OCI-M2 (cell line): ENCODE measurements around the gene SNTG2.

ENCODE experiments used
- DNase-seq: peaks from one replicate; lab custom pipeline; 2025; ENCODE audit not compliant: unreplicated experiment; lab: John Stamatoyannopoulos, UW

The SNTG2 gene

DNA sequence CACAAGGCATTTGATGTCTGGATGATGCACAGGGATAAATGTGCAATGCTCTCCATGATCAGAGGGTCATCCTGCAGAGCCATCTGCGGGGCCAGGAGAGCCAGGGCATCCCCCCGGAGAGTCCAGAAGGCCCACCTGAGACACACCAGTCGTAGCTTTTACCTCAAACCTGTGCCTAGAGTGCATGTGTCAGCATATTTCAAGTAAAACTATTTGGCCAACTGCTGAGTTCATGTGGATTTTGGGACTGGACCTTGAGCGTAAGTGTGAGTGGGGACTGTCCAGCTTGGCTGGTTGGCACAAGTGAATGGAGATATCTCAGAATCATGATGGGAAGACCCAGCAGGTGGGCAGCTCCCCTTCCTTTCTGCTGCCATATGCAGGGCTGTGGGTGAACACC lies 314.8 kb downstream of the SNTG2 start:
- DNase-seq: no peak

GRCh38 chr2:1266351-1266750 lies 315.7 kb downstream of the SNTG2 start:
- DNase-seq: no peak

DNA sequence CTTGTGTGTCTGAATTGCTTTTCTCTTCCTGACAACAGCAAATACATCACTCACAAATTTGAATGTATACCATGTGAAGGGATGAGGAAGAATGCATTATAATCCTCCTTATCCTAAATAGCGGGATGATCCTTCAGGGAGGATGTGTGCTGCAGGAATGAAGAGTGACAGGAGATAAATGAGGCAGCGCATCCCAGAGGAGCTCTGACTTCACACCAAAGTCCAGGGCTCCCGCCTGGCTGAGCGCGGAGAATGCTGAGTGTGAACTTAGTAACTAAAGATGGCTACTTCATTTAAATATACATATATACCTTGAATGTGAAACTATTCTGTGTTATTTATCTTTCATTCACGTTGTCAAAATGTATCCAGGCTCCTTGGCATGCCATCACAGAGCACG lies 317.4 kb downstream of the SNTG2 start:
- no peak for DNase-seq

- DNase-seq: no peak
These were observed 319.2 kb downstream of the SNTG2 start for GRCh38 chr2:1269812-1270211.

DNA sequence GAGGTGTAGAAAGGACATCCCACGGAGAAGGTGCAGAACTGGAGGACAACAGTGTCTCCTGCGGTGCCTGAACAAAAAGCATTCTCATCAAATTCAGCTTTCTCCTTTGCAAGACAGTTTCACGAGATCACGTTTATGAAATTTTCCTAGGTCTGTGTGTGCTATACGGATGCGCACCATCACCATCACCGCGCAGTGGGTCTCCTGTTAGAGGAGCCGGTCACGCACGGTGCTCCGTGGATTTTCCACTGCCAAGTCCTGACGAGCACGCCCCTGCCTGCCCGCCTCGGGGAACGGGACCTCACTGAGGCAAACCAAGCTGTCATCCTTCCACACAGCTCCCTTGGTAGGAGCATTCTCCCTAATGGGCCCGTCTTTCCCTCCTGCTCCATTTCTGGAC lies 322.2 kb downstream of the SNTG2 start:
- DNase-seq: no peak

DNA sequence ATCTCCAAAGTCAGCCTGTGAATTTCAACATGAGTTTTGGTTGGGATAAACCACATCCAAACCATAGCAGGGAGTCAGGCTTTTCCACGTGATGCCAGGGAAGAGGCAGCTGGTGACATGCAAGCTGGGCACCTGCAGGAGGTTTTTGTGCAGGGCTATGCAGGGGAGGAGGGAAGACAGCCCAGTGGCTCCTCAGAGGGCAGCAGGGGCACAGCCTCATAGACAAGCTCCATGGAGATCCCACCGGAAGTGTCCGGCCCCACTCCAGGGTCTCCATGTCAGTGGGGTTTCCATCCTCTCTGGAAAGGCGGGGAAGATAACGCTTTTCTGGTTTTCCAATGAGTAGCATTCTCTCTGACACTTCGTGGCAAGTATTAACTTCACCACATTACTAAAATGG lies 327.0 kb downstream of the SNTG2 start:
- DNase-seq: no peak

DNA sequence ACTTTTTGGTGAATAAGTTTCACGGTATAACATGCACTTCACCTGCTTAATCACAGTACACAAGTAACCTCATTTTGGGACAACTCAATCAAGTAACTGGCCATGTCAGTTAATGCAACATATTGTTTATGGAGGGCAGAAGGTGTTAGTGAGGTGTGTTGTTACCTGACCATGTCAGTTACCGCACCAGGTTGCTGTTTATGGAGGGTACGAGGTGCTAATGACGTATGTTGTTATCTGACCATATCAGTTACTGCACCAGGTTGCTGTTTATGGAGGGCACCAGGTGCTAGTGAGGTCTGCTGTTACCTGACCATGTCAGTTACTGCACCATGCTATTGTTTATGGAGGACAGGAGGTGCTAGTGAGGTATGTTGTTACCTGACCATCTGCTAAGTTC lies 327.5 kb downstream of the SNTG2 start:
- no peak for DNase-seq

DNA sequence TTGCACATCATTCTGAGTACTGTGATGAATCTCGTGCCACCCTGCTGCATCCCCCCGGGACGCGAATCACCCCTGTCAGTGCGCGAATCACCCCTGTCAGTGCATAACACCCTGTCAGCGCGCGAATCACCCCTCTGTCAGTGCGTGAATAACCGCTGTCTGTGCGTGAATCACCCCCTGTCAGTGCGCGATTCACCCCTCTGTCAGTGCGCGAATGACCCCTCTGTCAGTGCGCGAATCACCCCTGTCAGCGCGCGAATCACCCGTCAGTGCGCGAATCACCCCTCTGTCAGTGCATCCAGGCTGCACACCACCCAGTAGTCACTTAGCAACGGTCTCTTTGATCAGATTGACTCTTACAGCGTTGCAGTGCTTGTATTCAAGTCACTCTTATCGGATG lies 328.2 kb downstream of the SNTG2 start:
- DNase-seq: no peak

DNA sequence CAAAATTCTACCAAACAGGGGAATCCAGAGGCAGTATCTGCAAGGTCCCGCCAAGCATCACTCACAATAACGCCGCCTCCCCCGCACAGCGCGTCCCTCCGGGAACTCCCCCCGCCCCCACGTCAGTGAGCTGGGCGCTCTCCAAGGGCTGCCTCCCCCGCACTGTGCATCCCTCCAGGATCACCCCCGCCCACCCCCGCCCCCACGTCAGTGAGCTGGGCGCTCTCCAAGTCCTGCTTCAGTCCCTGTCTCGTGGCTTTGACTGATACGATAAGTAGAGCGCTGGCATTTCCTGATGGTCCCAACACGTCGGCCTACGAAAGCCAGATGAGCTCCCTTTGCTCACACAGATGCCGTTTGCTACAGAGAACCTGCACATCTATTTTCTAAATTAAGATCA lies 331.9 kb downstream of the SNTG2 start:
- no peak for DNase-seq

DNA sequence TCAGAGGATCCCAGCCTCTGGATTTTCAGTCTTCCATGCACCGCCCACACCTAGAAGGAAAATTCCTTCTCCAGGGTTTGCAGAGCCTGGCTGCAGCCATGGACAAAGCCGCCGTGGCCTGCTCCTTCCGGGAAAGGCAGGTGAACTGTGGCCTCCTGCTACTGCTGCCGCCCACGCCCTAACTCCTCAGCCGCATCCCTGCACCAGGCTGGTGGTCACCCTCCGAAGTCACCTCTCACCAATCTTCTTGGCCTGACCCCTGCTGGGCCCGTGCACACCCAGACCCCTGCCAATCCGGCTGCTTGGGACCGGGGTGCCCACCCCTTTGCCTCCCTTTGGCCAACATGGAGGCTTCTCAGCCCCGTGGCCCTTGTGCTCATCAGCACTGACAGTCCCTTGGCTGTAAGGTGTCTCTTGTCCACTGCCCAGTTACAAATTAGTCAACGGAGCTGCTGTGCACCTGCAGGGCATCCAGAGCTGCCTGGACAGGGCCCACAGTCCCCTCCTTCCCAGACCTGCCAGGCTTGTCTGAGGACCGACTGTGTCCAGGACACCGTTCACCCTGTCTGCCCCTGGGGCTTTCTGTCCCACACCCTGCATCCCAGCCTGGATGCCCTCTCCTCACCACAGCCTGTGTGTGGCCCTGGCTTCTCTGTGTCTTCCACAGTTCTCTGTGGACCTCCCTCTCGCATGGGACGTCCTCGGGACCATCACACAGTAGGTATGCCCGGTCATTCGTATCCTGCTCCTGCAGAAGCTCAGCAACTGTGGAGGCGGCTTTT lies 332.6 kb downstream of the SNTG2 start:
- DNase-seq: no peak

- no peak for DNase-seq
These were observed 333.2 kb downstream of the SNTG2 start for GRCh38 chr2:1283871-1284270.

GRCh38 chr2:1286929-1287328 lies 336.3 kb downstream of the SNTG2 start:
- DNase-seq: no peak

- no peak for DNase-seq
These were observed 336.8 kb downstream of the SNTG2 start for GRCh38 chr2:1287427-1287826.

DNA sequence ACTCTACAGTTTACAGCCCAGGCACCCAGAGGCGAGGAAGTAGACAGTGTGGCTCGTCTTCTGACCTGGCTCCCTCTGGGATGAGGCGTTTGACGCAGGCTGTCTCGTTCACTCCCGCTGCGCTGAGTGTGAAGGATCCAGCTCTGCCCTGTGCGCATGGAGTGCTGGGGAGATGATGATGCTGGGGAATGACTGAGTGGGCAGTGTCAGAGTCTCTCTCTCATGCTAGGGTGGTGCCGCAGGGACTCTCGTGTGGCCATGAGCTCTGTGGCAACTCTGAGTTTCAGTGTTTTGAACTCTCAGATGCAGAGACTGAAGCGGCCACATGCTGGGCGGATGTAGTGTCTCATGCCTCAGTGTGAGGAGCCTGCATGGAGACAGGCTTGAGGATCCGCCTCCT lies 344.3 kb downstream of the SNTG2 start:
- DNase-seq: no peak

DNA sequence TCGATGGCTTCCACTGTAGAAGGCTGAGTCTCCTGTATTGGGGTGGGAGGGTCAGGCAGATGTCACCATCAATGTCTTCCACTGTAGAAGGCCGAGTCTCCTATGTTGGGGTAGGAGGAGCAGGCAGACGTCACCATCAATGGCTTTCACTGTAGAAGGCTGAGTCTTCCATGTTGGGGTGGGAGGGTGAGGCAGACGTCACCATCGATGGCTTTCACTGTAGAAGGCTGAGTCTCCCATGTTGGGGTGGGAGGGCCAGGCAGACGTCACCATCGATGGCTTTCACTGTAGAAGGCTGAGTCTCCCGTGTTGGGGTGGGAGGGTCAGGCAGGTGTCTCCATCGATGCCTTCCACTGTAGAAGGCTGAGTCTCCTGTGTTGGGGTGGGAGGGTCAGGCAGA lies 345.1 kb downstream of the SNTG2 start:
- DNase-seq: no peak

DNA sequence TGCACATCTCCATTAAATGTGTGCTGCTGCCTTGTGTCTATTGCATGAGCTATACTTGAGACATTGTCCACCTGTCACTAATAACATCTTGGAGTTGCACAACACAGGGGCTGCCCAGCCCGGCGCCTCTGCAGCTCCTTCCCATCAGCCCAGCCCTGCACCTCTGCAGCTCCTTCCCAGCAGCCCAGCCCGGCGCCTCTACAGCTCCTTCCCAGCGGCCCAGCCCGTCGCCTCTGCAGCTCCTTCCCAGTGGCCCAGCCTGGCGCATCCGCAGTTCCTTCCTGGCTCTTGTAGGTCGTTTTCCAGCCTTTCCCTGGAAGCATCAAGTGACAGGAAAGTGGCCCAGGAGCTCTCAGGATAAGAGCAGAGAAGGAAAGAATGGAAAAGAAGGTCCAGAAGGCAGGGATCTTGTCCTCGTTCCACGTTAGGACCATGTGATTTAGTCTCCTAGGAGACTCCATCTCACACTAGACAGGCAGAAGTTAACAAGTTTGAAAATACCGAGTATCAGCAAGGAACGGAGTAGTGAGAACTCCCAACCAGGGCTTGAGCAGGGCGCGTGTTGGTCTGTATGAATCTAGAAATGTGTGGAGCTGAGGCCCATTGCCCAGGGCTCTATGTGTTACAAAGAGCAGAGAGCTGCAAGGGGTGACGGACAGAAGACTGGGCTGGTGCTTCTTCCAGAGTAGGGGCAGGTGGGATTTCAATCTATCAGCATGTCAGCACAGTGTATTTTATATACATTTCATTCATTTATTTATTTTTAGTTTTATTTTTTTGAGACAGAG lies 346.9 kb downstream of the SNTG2 start:
- DNase-seq: no peak

- DNase-seq: no peak
These were observed 348.4 kb downstream of the SNTG2 start for GRCh38 chr2:1299043-1299442.

DNA sequence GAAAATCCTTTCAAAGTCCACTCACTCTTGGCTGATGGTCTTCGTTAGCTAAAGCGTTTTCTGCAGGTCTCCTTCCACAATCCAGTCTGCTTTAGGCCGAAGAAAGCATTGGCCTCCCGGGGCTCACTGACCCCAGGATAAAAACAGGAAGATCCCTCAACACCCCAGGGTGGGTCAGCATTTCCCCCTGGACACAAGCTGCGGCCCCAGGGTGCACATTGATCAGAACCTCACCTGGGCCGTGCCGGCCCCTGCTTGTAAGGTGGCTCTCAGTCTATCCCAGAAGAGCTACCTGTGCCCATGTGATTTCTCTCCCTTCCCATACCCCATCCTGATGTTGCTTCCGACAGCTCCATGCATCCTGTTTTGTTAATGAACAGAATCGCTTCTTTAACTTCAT lies 349.6 kb downstream of the SNTG2 start:
- no peak for DNase-seq

GRCh38 chr2:1301056-1301455 lies 350.4 kb downstream of the SNTG2 start:
- no peak for DNase-seq

DNA sequence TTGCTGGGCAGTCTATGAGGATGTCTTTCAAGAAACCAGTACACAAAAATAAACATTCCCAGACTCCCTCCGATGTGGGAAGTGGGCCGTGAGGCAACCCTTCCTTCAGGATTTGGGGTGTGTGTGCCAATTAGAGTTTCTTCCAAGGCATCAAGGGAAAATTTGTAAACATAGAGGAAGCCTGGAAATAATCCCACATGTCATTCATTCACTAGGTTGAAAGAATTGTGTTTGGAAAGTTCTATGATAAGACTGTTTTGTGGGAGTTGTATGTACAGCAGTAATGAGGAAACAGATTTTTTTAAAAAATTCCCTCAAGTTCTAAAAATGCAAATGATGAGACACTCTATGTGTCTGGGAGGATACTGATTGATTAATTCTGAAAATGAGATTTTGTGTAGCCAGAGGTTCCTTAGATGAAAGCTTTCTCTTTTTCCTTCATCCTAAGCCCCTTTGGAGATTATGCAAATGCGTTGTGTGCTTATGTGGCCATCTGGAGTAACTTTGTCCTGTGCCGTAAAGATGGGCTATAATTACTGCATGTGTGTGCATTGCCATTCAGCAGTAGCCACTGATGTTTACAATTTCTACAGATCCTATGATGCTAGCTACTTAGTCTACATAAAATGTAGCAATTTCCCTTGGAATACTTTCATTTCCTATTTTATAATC lies 354.8 kb downstream of the SNTG2 start:
- DNase-seq: no peak

DNA sequence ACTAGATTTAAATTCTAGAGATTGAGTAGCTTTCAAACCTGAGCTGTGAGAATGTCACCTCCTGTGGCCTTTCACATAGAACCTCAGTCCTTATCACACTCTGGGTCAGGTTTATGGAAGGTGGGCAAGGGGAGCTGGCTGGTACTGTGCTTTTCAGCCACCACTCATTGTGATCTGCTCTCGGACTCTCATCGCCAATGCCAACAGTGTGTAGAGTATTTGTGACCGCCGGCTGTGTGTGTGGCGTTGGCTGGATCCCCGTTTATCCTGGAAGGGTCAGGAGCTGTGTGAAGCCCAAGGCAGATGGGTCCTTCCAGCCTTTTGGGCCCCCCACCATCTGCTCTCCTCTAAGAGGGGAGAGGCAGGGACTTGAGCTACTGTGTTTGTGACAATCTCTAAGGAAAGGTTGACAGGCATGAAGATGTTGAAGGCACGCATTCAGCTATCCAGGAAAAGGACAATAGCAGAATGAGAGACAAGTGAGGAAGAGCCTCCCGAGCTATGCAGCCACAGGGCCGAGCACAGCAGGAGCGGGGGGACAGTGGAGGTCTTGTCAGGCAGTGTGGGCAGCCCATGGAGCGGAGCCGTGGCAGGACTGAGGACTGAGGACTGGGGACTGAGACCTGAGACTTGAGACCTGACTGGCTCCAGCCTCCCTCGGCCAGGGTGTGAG lies 355.5 kb downstream of the SNTG2 start:
- DNase-seq: no peak
